IMR-90 (cell line): ENCODE data around the gene CCDC60. TPM values are rescaled to one million over a fixed set of nuclear protein-coding genes. Genes with fewer than 3 reads are reported as not detected.

Experiments used
- ATAC-seq: fragments of 200-7000 bp; cut with Tn5 transposase; 2 replicates; pipeline ENCODE4 v1.9.1; 2020; ENCODE audit warnings: low read depth, mild to moderate bottlenecking, moderate library complexity
- BruUV-seq: library from RNA; stranded (reverse); fragments of 400-500 nt; replicated peaks from 2 replicates; lab custom pipeline; 2021; lab: Mats Ljungman, UMichigan
- CTCF ChIA-PET: fragments of 300-600 bp; formaldehyde crosslinking; extraction: SDS; loops from one replicate; lab custom pipeline; 2021; ENCODE audit warnings: antibody characterized with exemption; lab: Yijun Ruan, JAX
- POLR2A ChIA-PET: fragments of 300-600 bp; sonication (Branson Sonifier 250); formaldehyde crosslinking; loops from one replicate; lab custom pipeline; 2022; ENCODE audit warnings: antibody characterized with exemption; ENCODE audit not compliant: unreplicated experiment; lab: Charles Lee
- DNase-seq: peaks from one replicate; pipeline ENCODE4 v3.0.0; 2013
- H2AFZ ChIP-seq: replicated peaks from 2 replicates; pipeline ENCODE3; 2013; ENCODE audit warnings: low read length, mild to moderate bottlenecking; ENCODE audit not compliant: poor library complexity
- H2AK5ac ChIP-seq: 2 replicates; pipeline ENCODE4 v1.6.1; 2013; ENCODE audit warnings: low read depth, low read length, inconsistent platforms
- H2AK9ac ChIP-seq: replicated peaks from 2 replicates; pipeline ENCODE3; 2013; ENCODE audit warnings: mild to moderate bottlenecking, low read depth, low read length, moderate library complexity; ENCODE audit not compliant: poor library complexity
- H2BK120ac ChIP-seq: 2 replicates; pipeline ENCODE4 v1.6.1; 2013; ENCODE audit warnings: low read depth, low read length, inconsistent platforms
- H2BK15ac ChIP-seq: 3 replicates; pipeline ENCODE4 v1.6.1; 2013; ENCODE audit warnings: low read depth, low read length, inconsistent platforms
- H2BK20ac ChIP-seq: 2 replicates; pipeline ENCODE4 v1.6.1; 2013; ENCODE audit warnings: low read depth, mild to moderate bottlenecking, inconsistent platforms, low read length, moderate library complexity
- H2BK5ac ChIP-seq: 2 replicates; pipeline ENCODE4 v1.6.1; 2013; ENCODE audit warnings: mild to moderate bottlenecking, low read depth, low read length, inconsistent platforms; ENCODE audit not compliant: poor library complexity, severe bottlenecking
- H3K14ac ChIP-seq: replicated peaks from 2 replicates; pipeline ENCODE4 v1.6.1; 2013; ENCODE audit warnings: low read depth, low read length, inconsistent platforms
- H3K18ac ChIP-seq: 2 replicates; pipeline ENCODE4 v1.6.1; 2013; ENCODE audit warnings: low read depth, low read length, control low read depth
- H3K23ac ChIP-seq: 2 replicates; pipeline ENCODE4 v1.6.1; 2013; ENCODE audit warnings: low read depth, low read length, inconsistent platforms
- H3K27ac ChIP-seq: 2 replicates; pipeline ENCODE4 v1.5.1; 2013; ENCODE audit warnings: mild to moderate bottlenecking, control low read depth, low read length; ENCODE audit not compliant: insufficient read depth
- H3K27me3 ChIP-seq: 2 replicates; pipeline ENCODE4 v1.6.1; 2013; ENCODE audit warnings: low read length; ENCODE audit not compliant: control insufficient read depth, insufficient read depth
- H3K36me3 ChIP-seq: 2 replicates; pipeline ENCODE4 v1.6.1; 2013; ENCODE audit warnings: low read length, mixed read lengths; ENCODE audit not compliant: control insufficient read depth, insufficient read depth
- H3K4ac ChIP-seq: 2 replicates; pipeline ENCODE4 v1.6.1; 2013; ENCODE audit warnings: low read depth, low read length, inconsistent platforms
- H3K4me1 ChIP-seq: 2 replicates; pipeline ENCODE4 v1.6.1; 2013; ENCODE audit warnings: low read length, mixed read lengths; ENCODE audit not compliant: control insufficient read depth, insufficient read depth
- H3K4me2 ChIP-seq: 2 replicates; pipeline ENCODE4 v1.6.1; 2013; ENCODE audit warnings: low read depth, mild to moderate bottlenecking, control low read depth, low read length, moderate library complexity
- H3K4me3 ChIP-seq: 2 replicates; pipeline ENCODE4 v1.5.1; 2013; ENCODE audit warnings: low read depth, mild to moderate bottlenecking, control low read depth, low read length, moderate library complexity; ENCODE audit not compliant: insufficient read depth
- H3K56ac ChIP-seq: 2 replicates; pipeline ENCODE4 v1.6.1; 2013; ENCODE audit warnings: low read length, inconsistent platforms; ENCODE audit not compliant: insufficient read depth; ENCODE audit errors: extremely low read depth
- H3K79me1 ChIP-seq, 2 experiments: 2 replicates each; pipeline ENCODE4 v1.6.1; 2013; ENCODE audit warnings: low read length in 2 of 2, inconsistent platforms in 1 of 2, low read depth in 1 of 2
- H3K9ac ChIP-seq: 2 replicates; pipeline ENCODE4 v1.6.1; 2013; ENCODE audit warnings: low read depth, low read length, control low read depth
- H3K9me1 ChIP-seq: 2 replicates; pipeline ENCODE4 v1.6.1; 2013; ENCODE audit warnings: low read length, inconsistent platforms; ENCODE audit not compliant: insufficient read depth
- H3K9me3 ChIP-seq: 2 replicates; pipeline ENCODE4 v1.6.1; 2013; ENCODE audit warnings: low read length; ENCODE audit not compliant: control insufficient read depth, insufficient read depth
- H4K20me1 ChIP-seq: 2 replicates; pipeline ENCODE4 v1.6.1; 2013; ENCODE audit warnings: low read length, inconsistent platforms; ENCODE audit not compliant: insufficient read depth
- H4K5ac ChIP-seq: 2 replicates; pipeline ENCODE4 v1.6.1; 2013; ENCODE audit warnings: mild to moderate bottlenecking, low read depth, low read length, control low read depth
- H4K8ac ChIP-seq, 2 experiments: 2 replicates each; pipeline ENCODE4 v1.6.1; 2013; ENCODE audit warnings: low read depth in 2 of 2, low read length in 2 of 2, control low read depth in 1 of 2, inconsistent platforms in 1 of 2
- H4K91ac ChIP-seq: 2 replicates; pipeline ENCODE4 v1.6.1; 2013; ENCODE audit warnings: low read depth, low read length, inconsistent platforms; ENCODE audit not compliant: insufficient read depth
- BHLHE40 ChIP-seq: fragments of 150-350 bp; IDR thresholded peaks from 2 replicates; pipeline ENCODE4 v1.6.1; 2016; ENCODE audit warnings: mild to moderate bottlenecking, low read depth, low read length
- CEBPB ChIP-seq: IDR thresholded peaks from 2 replicates; pipeline ENCODE4 v1.6.1; 2012; ENCODE audit warnings: low read depth, low read length, improper control_type of control experiment
- CHD1 ChIP-seq: IDR thresholded peaks from 2 replicates; pipeline ENCODE4 v1.6.1; 2012; ENCODE audit warnings: low read depth, low read length, improper control_type of control experiment
- ELK1 ChIP-seq: fragments of 150-350 bp; IDR thresholded peaks from 2 replicates; pipeline ENCODE4 v1.6.1; 2016; ENCODE audit warnings: low read depth, mild to moderate bottlenecking, low read length, moderate library complexity, borderline replicate concordance
- MAZ ChIP-seq: IDR thresholded peaks from 2 replicates; pipeline ENCODE4 v1.6.1; 2012; ENCODE audit warnings: low read depth, mild to moderate bottlenecking, low read length, improper control_type of control experiment, moderate library complexity, borderline replicate concordance
- MXI1 ChIP-seq: IDR thresholded peaks from 2 replicates; pipeline ENCODE4 v1.6.1; 2012; ENCODE audit warnings: low read depth, mild to moderate bottlenecking, low read length, moderate library complexity, borderline replicate concordance
- POLR2A ChIP-seq: IDR thresholded peaks from 2 replicates; pipeline ENCODE4 v1.6.1; 2012; ENCODE audit warnings: mild to moderate bottlenecking, low read depth, low read length
- RCOR1 ChIP-seq: IDR thresholded peaks from 2 replicates; pipeline ENCODE4 v1.6.1; 2012; ENCODE audit warnings: mild to moderate bottlenecking, low read length, improper control_type of control experiment; ENCODE audit not compliant: insufficient replicate concordance
- RFX5 ChIP-seq: IDR thresholded peaks from 2 replicates; pipeline ENCODE4 v1.8.0; 2012; ENCODE audit warnings: low read depth, mild to moderate bottlenecking, low read length, moderate library complexity
- SMC3 ChIP-seq: fragments of 150-350 bp; IDR thresholded peaks from 2 replicates; pipeline ENCODE4 v1.6.1; 2016; ENCODE audit warnings: low read depth, mild to moderate bottlenecking, antibody characterized with exemption, low read length, moderate library complexity
- USF2 ChIP-seq: fragments of 150-350 bp; IDR thresholded peaks from 2 replicates; pipeline ENCODE4 v1.6.1; 2017; ENCODE audit warnings: mild to moderate bottlenecking, antibody characterized with exemption, low read length, low read depth
- WGBS, 2 experiments: methylation state at CpG; one replicate each; pipeline versions ENCODE4 v1.1.5 to v1.1.7; 2013; ENCODE audit warnings: missing lambda C conversion rate in 2 of 2; ENCODE audit not compliant: insufficient read length in 1 of 2; ENCODE audit errors: extremely low coverage in 2 of 2; 5-methylcytosine and 5-hydroxymethylcytosine counted together
- dilution Hi-C: fragments of 300-500 bp; cut with HindIII; formaldehyde crosslinking; loops from one replicate; pipeline ENCODE4 v1.14.3; 2018; ENCODE audit warnings: low sequenced_read_pairs; ENCODE audit not compliant: unreplicated experiment
- in situ Hi-C: fragments of 300-500 bp; cut with MboI; formaldehyde crosslinking; loops from 3 replicates; pipeline ENCODE4 v1.14.3; 2019; ENCODE audit warnings: low sequenced_read_pairs, inconsistent platforms, mixed read lengths
- intact Hi-C: fragments of 100-400 bp; cut with micrococcal nuclease; formaldehyde crosslinking; loops from 2 replicates; pipeline ENCODE4 v1.10.0; 2022
- polyA plus RNA-seq, 3 experiments: library from polyadenylated mRNA; depleted of rRNA; stranded (reverse); fragments of >200 nt; gene quantifications; 2 replicates each; pipeline ENCODE4 v1.2.3, GENCODE V29; 2012; ENCODE audit warnings: low replicate concordance in 1 of 3
- total RNA-seq: library from RNA; depleted of rRNA; stranded (reverse); fragments of >200 nt; gene quantifications from 2 replicates; pipeline ENCODE4 v1.2.3, GENCODE V29; 2012
- TF ChIP-seq, protein P1 (sequence below): conservative IDR thresholded peaks from 2 replicates; pipeline ENCODE4 v1.5.1; 2012; ENCODE audit warnings: mild to moderate bottlenecking, low read depth, low read length, improper control_type of control experiment

CCDC60 gene
- total and polyA plus RNA-seq, 2 of the 4 experiments (the other 2 are of a cell fraction) = not detected

GRCh38 chr12:119341988-119342387 is 7.5 kb downstream of the CCDC60 start:
- no CpG with 5 or more reads among the region's 2 CpGs for WGBS, 2 experiments
- H2BK15ac ChIP-seq = no peak overlapping the region
- no peak overlapping the region for H4K8ac ChIP-seq
- no peak overlapping the region for H2BK20ac ChIP-seq
- H2AK9ac ChIP-seq = no peak overlapping the region
- in situ Hi-C loops (no loop called here), intact Hi-C loops (no loop called here), dilution Hi-C loops (no loop called here)
- DNase-seq = no peak
- H2BK120ac ChIP-seq = no peak overlapping the region
- no peak overlapping the region for H4K5ac ChIP-seq
- no peaks in the 10 kb centered on the region for H4K20me1 ChIP-seq
- no peak for ATAC-seq
- no peak overlapping the region for H3K18ac ChIP-seq
- H3K23ac ChIP-seq = no peak overlapping the region
- H3K27me3 ChIP-seq = no peaks in the 10 kb centered on the region
- no peak overlapping the region for H3K4me3 ChIP-seq
- H3K14ac ChIP-seq = no peak overlapping the region
- H3K79me1 ChIP-seq = no peaks in the 10 kb centered on the region
- no TSS peak for BruUV-seq
- no peak overlapping the region for H3K4ac ChIP-seq
- H2AK5ac ChIP-seq = no peak overlapping the region
- H3K27ac ChIP-seq = no peak overlapping the region
- no peaks in the 10 kb centered on the region for H3K4me1 ChIP-seq
- TF ChIP-seq ELK1 (no peak), RCOR1 (no peak), MXI1 (no peak), POLR2A (no peak), MAZ (no peak), CHD1 (no peak), SMC3 (no peak), BHLHE40 (no peak), CEBPB (no peak), USF2 (no peak), RFX5 (no peak)
- TF ChIP-seq, protein P1, sequence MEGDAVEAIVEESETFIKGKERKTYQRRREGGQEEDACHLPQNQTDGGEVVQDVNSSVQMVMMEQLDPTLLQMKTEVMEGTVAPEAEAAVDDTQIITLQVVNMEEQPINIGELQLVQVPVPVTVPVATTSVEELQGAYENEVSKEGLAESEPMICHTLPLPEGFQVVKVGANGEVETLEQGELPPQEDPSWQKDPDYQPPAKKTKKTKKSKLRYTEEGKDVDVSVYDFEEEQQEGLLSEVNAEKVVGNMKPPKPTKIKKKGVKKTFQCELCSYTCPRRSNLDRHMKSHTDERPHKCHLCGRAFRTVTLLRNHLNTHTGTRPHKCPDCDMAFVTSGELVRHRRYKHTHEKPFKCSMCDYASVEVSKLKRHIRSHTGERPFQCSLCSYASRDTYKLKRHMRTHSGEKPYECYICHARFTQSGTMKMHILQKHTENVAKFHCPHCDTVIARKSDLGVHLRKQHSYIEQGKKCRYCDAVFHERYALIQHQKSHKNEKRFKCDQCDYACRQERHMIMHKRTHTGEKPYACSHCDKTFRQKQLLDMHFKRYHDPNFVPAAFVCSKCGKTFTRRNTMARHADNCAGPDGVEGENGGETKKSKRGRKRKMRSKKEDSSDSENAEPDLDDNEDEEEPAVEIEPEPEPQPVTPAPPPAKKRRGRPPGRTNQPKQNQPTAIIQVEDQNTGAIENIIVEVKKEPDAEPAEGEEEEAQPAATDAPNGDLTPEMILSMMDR = no peak
- ChIA-PET CTCF (interaction anchor here (0.5 kb wide), 1 partner anchor 886 kb away, joined by 5 read pairs; no protein-coding TSS in a partner anchor), POLR2A (no interaction called here)
- peaks cover 14% of the 10 kb centered on the region for H3K9me3 ChIP-seq
- H3K36me3 ChIP-seq = no peaks in the 10 kb centered on the region
- no peak overlapping the region for H4K91ac ChIP-seq
- no peak overlapping the region for H2AFZ ChIP-seq
- H3K9ac ChIP-seq = no peak overlapping the region
- H3K56ac ChIP-seq = no peak overlapping the region
- H2BK5ac ChIP-seq = no peak overlapping the region
- no peaks in the 10 kb centered on the region for H3K9me1 ChIP-seq
- H3K4me2 ChIP-seq = no peak overlapping the region
